ENCODE measurements around the gene KCNG1. TPM values are rescaled to one million over a fixed set of nuclear protein-coding genes. Genes with fewer than 3 reads are reported as not detected.
A peak's percentile ranks its signal among the peaks of the same experiment; 100 is the strongest.

Gene KCNG1
- total RNA-seq, 1 donor from 2014 or later = 2.2 TPM

GRCh38 chr20:50987493-50988210, 35.3 kb downstream of the KCNG1 start:
- TF ChIP-seq CTCF (IDR thresholded peaks at IDR 0.05) (peak; percentile 90), EZH2phosphoT487 (IDR thresholded peaks at IDR 0.05) (no peak)
- Histone ChIP-seq H4K20me1 (ENCODE audit: low read depth) (no peaks in the 10 kb centered on the region), H3K4me2 (no peak overlapping the region), H3F3A (ENCODE audit: low read depth) (no peaks in the 10 kb centered on the region), H3K9me3 (ENCODE audit: low read depth) (no peaks in the 10 kb centered on the region), H2AFZ (replicated peaks) (peak overlapping the region; percentile 84), H3K4me1 (no peaks in the 10 kb centered on the region), H3K36me3 (no peaks in the 10 kb centered on the region), H3K79me2 (ENCODE audit: low read depth) (no peaks in the 10 kb centered on the region), H3K4me3 (no peak overlapping the region), H3K27ac (no peak overlapping the region), H3K27me3 (no peaks in the 10 kb centered on the region), H3K9ac (no peak overlapping the region)
- Mint-ChIP-seq H3K27me3 (ENCODE audit: insufficient read depth, low read depth) (peaks cover 2% of the 10 kb centered on the region), H3K36me3 (no peaks in the 10 kb centered on the region), H3K4me3 (no peak overlapping the region), H3K4me1 (peaks cover 13% of the 10 kb centered on the region), H3K27ac (no peak overlapping the region), H3K9me3 (no peaks in the 10 kb centered on the region)
- peak; percentile 88 for DNase-seq (ENCODE audit: low spot score)

- Mint-ChIP-seq H3K9me3 (no peaks in the 10 kb centered on the region), H3K36me3 (no peaks in the 10 kb centered on the region), H3K4me3 (no peak overlapping the region), H3K27ac (no peak overlapping the region), H3K27me3 (ENCODE audit: insufficient read depth, low read depth) (peaks cover 7% of the 10 kb centered on the region), H3K4me1 (peaks cover 7% of the 10 kb centered on the region)
- TF ChIP-seq EZH2 (IDR thresholded peaks at IDR 0.05) = no peak
- no peak for TF ChIP-seq CTCF (IDR thresholded peaks at IDR 0.05)
- TF ChIP-seq EZH2phosphoT487 (IDR thresholded peaks at IDR 0.05) = no peak
- Histone ChIP-seq H3K79me2 (ENCODE audit: low read depth) (no peaks in the 10 kb centered on the region), H3F3A (ENCODE audit: low read depth) (no peaks in the 10 kb centered on the region), H3K9ac (no peak overlapping the region), H2AFZ (replicated peaks) (no peak overlapping the region), H3K4me2 (no peak overlapping the region), H3K27me3 (no peaks in the 10 kb centered on the region), H3K4me3 (no peak overlapping the region), H3K36me3 (no peaks in the 10 kb centered on the region), H3K27ac (no peak overlapping the region), H3K9me3 (ENCODE audit: low read depth) (no peaks in the 10 kb centered on the region), H3K4me1 (no peaks in the 10 kb centered on the region), H4K20me1 (ENCODE audit: low read depth) (no peaks in the 10 kb centered on the region)
- DNase-seq (ENCODE audit: low spot score) = no peak
Measured at GRCh38 chr20:50983321-50983720, 39.6 kb downstream of the KCNG1 start.

- no peak overlapping the region for H2AFZ ChIP-seq (replicated peaks)
- no peaks in the 10 kb centered on the region for H3K79me2 ChIP-seq (ENCODE audit: low read depth)
- H3K4me2 ChIP-seq = no peak overlapping the region
- DNase-seq (ENCODE audit: low spot score) = no peak
- no peaks in the 10 kb centered on the region for H3F3A ChIP-seq (ENCODE audit: low read depth)
- Mint-ChIP-seq H3K4me3 (no peak overlapping the region), H3K27ac (no peak overlapping the region), H3K4me1 (peaks cover 10% of the 10 kb centered on the region), H3K36me3 (no peaks in the 10 kb centered on the region), H3K9me3 (no peaks in the 10 kb centered on the region), H3K27me3 (ENCODE audit: insufficient read depth, low read depth) (peaks cover 7% of the 10 kb centered on the region)
- no peak overlapping the region for H3K4me3 ChIP-seq
- no peak for TF ChIP-seq CTCF (IDR thresholded peaks at IDR 0.05)
- no peaks in the 10 kb centered on the region for H3K9me3 ChIP-seq (ENCODE audit: low read depth)
- no peak overlapping the region for H3K27ac ChIP-seq
- H3K36me3 ChIP-seq = no peaks in the 10 kb centered on the region
- no peaks in the 10 kb centered on the region for H4K20me1 ChIP-seq (ENCODE audit: low read depth)
- H3K9ac ChIP-seq = no peak overlapping the region
- H3K27me3 ChIP-seq = no peaks in the 10 kb centered on the region
- peaks cover 6% of the 10 kb centered on the region for H3K4me1 ChIP-seq
Measured at GRCh38 chr20:50982363-50982762, 40.5 kb downstream of the KCNG1 start.
